Measurements from ENCODE around the gene ARHGAP6.

GRCh38 chrX:11117745-11118144 lies 548.0 kb downstream of the ARHGAP6 start:
- TF ChIP-seq, protein P1, sequence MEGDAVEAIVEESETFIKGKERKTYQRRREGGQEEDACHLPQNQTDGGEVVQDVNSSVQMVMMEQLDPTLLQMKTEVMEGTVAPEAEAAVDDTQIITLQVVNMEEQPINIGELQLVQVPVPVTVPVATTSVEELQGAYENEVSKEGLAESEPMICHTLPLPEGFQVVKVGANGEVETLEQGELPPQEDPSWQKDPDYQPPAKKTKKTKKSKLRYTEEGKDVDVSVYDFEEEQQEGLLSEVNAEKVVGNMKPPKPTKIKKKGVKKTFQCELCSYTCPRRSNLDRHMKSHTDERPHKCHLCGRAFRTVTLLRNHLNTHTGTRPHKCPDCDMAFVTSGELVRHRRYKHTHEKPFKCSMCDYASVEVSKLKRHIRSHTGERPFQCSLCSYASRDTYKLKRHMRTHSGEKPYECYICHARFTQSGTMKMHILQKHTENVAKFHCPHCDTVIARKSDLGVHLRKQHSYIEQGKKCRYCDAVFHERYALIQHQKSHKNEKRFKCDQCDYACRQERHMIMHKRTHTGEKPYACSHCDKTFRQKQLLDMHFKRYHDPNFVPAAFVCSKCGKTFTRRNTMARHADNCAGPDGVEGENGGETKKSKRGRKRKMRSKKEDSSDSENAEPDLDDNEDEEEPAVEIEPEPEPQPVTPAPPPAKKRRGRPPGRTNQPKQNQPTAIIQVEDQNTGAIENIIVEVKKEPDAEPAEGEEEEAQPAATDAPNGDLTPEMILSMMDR (conservative IDR thresholded peaks at IDR 0.05; ENCODE audit: low read depth, low read length): no peak
- TF ChIP-seq POLR2A (IDR thresholded peaks at IDR 0.05; ENCODE audit: low read depth, low read length) (no peak), RAD21 (IDR thresholded peaks at IDR 0.05; ENCODE audit: low read length) (no peak), CEBPB (IDR thresholded peaks at IDR 0.05; ENCODE audit: low read depth, low read length) (no peak), RFX5 (IDR thresholded peaks at IDR 0.05; ENCODE audit: low read depth, low read length) (no peak), MAFK (IDR thresholded peaks at IDR 0.05; ENCODE audit: low read depth, low read length) (no peak)
